Islet precursor cell (in vitro differentiated cells): ENCODE measurements around the gene ABI2.
"Not testable (repeated sequence)": the region's sequence is repeated elsewhere in the genome, so short reads cannot be mapped to it uniquely, and the experiment has no call there.

Experiments used
- DNase-seq: peaks from one replicate; pipeline ENCODE4 v3.0.0-alpha.2; 2018

The ABI2 gene

DNA sequence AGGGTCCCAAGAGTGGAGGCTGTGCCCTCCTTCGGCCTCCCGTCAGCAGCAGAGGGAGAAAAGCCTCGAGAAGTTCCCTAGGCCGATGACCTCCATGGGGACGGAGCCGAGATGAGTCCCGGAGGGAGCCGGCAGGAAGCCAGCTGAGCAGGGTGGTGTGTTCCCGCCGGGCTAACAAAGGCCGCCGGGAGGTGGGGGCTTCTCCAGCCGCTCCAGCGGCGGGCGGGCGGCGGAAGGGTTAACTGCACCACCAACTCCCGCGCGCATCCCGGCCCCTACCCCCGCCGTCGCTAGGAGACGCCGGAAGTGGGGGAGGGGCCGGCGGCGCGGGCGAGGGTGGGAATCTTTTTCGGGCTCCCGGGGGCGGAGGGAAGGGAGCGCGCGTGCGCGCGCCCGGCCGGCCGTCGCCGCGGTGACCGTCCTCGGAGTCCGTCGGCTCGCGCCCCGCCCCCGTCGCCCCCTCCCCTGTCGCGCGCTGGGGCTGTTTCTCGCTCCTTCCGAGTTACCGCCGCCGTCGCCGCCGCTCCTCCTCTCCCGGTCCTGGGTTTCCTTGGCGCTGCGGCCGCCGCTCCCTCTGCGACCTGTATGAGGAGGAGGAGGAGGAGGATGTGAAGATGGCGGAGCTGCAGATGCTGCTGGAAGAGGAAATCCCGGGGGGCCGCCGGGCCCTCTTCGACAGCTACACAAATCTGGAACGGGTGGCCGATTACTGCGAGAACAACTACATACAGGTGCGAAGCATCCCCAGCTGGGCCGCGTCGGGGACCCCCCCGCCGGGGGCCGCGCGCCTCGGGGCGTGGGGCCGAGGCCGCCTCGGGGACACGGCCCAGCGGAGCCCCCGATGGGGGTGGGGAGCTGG lies at the start of gene ABI2:
ABI2 (plus strand) TSS at position 494 of the 859 bp plus-strand sequence; CDS start at position 615, 121 bp downstream.
- DNase-seq, result peak; percentile 97

- no peak for DNase-seq
Observed at GRCh38 chr2:203279288-203279687, 48.9 kb upstream of the ABI2 start.

DNA sequence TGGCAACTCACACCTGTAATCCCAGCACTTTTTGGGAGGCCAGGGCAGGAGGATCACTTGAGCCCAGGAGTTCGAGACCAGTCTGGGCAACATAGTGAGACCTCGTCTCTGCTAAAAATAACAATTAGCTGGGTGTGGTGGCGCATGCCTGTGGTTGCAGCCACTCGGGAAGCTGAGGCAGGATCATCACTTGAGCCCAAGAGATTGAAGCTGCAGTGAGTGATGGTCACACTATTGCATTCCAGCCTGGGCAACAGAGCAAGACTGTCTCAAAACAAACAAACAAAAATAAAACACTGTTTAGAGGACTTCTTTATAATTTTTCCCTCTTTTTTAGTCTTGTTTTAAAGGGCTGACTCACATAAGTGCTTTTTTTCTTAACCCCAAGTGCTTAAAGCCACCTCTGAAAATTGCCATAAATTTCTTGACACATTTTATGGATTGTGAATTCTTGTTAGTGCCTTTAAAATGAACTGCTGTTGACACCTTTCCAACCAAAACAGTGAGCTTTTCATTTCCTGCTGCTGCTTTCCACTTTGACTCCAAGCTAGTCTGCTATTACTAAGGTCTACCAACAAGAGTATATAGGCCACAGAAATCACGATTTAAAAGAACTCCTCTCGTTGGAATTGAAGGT lies 47.6 kb upstream of the ABI2 start:
- no peak for DNase-seq

GRCh38 chr2:203282101-203282500 lies 46.1 kb upstream of the ABI2 start:
- DNase-seq, result no peak

DNA sequence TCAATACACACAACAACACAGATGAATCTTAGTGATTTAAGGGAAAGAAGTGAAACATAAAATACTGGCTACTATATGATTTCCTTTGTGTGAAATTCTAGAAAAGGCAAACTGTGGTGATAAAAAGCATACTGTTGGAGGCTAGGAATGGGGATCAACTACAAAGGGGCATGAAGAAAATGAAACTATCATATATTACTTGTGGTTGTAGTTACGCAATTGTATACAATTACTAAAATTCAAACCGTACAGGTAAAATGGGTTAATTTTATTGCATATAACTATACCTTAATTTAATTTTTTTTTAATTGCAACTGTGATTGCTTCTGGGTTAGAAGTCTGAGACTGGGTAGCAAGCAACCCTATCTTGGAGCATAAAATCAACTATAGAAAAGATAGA lies 41.7 kb upstream of the ABI2 start:
- no peak for DNase-seq

DNA sequence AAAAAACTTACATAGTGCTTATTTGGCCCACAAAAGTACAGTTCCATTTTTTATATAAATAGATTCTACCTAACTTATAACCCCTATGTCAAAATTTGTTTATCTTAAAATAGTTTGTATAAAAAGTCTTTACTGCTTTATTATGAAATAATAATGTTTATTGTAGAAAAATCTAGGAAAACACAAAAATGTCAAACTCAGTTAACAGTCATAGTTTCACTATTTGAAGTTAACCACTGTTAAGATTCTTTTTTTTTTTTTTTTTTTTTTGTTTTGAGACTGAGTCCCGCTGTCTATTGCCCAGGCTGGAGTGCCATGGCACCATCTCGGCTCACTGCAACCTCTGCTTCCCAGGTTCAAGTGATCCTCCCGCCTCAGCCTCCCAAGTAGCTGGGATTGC lies 26.5 kb upstream of the ABI2 start:
- no peak for DNase-seq

DNA sequence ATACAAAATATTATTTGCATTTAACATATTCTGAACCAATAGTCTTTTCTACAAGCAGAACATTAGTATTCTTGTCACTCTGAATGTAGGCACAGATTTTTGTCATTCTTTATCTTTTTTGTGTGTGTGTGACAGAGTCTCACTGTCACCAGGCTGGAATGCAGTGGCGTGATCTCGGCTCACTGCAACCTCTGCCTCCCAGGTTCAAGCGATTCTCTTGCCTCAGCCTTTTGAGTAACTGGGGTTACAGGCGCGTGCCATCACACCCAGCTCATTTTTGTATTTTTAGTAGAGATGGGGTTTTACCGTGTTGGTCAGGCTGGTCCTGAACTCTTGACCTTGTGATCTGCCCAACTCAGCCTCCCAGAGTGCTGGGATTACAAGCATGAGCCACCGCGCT lies 25.6 kb upstream of the ABI2 start:
- not testable (repeated sequence) for DNase-seq

DNA sequence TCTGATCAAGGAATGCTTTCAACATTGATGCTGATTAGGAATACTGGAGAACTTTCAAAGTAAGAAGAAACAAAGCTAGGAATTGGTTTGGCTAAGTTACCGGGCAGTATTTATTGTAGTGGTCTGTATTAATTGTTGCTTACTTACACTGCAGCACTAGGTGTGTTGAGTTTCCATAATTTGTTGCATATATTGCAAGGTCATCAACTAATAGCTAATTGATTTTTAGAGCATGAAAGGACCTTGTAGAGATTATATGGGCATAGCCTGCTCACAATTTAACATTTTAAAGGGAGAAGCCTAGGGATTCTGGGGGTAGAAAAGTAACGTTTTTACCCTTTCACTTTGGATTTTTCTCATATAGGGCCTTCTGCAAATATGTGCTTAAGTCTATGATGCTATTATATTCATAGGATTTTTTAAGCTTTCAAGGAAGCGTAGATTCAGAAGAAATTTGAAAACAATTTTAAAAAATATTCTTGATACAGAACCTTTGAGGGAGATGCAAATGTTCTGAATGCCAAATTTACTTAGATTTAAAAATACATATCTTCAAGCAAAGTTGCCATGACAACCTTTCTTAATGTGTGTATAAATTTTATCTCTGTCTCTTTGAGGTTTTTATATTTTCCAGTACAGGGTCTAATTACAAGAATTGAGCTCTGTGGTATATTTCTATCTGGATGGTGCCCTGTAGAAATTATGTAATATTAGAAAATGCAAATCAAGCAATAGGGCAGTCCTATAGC lies 17.3 kb upstream of the ABI2 start:
- DNase-seq, result no peak

DNA sequence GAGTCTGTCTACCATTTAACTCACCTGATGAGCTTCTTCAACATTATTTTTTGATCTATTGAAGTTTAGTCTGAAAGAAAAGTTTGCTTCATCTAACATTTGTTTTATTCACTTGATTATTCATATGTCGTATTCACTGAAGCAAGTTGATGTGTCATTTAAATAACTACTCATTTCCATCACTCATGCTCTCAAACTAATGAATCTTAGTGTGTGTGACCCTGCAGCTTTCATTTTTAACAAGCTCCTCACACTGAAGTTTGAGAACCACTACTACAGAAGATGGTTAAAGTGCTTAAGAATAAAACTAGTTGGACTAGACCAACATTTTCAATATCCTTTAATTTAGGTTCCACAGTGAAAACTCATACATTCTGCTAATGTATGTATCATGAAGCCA lies 1.8 kb upstream of the ABI2 start:
- no peak for DNase-seq

GRCh38 chr2:203327582-203327900 lies 653 bp upstream of the ABI2 start:
- no peak for DNase-seq

- DNase-seq, result peak; percentile 64
Observed at GRCh38 chr2:203328760-203329540, 756 bp downstream of the ABI2 start.

- DNase-seq, result no peak
Observed at GRCh38 chr2:203330434-203330833, 2.2 kb downstream of the ABI2 start.

GRCh38 chr2:203338322-203338721 lies 10.1 kb downstream of the ABI2 start:
- DNase-seq, result no peak

DNA sequence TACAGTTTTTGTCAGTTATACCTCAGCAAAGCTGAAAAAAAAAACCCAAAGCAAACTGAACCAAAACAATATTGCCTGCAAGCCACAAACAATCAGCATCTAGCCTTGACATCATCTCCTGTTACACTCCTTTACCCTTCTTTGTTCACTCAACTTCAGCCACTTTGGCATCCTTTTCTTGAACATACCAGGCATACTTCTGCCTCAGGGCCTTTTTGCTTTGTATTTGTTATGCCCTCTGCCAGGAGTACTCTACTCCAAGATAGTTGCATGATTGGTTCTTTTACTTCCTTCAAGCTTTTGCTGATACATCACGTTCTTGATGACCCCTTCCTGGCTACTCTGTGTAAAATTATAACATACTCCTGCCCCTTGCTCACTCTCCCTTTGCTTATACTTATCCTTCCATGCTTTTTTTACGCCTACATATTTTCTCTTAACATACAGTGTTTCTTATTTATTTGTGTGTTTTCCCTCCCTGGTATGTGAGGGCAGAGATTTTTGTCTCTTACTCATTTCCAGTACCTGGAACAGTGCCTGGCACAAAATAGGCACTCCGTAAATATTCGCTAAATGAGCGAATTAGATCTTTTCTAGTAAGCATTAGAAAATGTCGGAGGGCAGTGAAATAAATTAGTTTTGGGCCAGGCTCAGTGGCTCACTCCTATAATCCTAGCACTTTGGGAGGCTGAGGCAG lies 12.7 kb downstream of the ABI2 start:
- DNase-seq, result peak; percentile 76

- DNase-seq, result no peak
Observed at GRCh38 chr2:203341741-203342310, 13.6 kb downstream of the ABI2 start.

- DNase-seq, result not testable (repeated sequence)
Observed at GRCh38 chr2:203342374-203342773, 14.2 kb downstream of the ABI2 start.

GRCh38 chr2:203344667-203345066 lies 16.5 kb downstream of the ABI2 start:
- DNase-seq, result no peak

GRCh38 chr2:203346612-203347011 lies 18.4 kb downstream of the ABI2 start:
- DNase-seq, result no peak

DNA sequence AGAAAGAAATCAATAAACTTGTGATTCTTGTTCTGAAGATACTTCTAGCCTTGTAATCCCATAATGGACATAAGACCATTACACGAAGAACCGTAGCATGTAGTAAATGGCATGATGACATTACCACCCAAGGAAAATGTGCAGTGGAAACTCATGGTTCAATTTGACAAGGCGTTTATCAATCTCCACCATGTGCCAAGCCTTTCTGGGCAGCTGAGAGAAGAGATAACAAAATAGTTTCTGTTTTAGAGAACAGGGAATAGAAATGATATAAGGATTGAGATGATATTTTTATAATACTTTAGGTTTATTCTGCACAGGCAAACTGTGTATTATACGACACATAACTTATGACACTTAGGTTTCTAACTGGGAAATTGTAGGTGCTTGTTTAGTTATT lies 19.2 kb downstream of the ABI2 start:
- no peak for DNase-seq

DNA sequence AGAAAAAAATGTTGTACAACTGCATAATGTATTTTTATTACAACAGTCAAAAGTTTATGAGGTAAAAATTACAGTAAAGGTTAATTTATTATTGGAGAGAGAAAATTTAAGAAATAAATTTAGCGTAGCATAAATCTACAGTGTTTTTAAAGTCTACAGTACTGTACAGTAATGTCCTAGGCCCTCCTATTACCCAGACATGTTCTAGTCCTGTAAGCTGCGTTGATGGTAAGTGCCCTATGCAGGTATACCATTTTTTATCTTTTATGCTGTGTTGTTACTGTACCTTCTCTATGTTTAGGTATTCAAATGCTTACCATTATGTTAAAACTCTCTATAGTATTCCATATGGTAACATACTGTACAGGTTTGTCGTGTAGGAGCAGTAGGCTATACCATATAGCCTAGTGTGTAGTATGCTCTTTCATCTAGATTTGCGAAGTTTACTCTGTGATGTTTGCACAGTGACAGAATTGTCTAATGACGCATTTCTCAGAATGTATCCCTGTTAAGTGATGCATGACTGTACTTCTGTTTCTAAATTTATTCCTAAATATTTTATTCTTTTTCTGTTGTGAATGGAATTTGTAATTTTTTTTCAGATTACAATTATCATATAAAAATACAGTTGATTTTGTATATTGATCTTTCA lies 24.5 kb downstream of the ABI2 start:
- DNase-seq, result no peak

- no peak for DNase-seq
Observed at GRCh38 chr2:203354966-203355365, 26.8 kb downstream of the ABI2 start.

DNA sequence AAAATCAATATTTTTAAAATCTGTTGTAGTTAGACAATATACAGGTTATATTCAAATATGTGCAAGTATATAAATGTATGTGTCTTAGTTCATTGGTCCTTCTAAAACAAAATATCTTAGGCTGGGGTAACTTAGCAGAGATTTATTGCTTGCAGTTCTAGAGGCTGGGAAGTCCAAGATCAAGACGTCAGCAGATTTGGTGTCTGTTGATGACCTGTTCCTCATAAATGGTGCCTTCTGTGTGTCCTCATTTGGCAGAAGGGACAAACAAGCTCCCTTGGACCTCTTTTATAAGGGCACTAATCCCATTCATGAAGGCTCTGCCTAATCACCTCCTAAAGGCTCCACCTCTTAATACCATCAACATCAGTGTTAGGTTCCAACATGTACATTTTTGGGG lies 31.3 kb downstream of the ABI2 start:
- no peak for DNase-seq
